ENCODE results near the gene MAB21L2.

MAB21L2 gene

DNA sequence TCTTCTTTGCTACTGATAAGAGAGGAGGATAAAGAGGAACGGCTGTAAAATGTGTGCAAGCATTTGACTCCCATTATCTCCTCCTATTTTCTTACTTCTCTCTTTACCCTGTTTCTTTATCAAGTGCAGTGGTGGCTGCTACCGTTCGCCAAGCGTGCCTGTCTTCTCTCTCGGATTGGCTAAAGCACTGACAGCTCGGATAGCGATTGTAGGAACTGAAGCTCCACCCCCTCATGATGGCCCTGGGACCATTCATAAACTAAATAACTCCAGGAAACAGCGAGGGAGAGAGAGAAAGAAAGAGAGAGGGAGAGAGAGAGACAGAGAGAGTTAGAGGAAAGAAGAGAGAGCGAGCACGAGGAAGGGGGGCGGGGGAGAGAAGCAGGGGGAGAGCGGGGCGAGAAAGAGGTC is 305 bp upstream of the MAB21L2 start:
- no peak overlapping the region for H3K27ac ChIP-seq
- DNase-seq (ENCODE audit: low spot score), result no peak
- TF ChIP-seq, protein P1, sequence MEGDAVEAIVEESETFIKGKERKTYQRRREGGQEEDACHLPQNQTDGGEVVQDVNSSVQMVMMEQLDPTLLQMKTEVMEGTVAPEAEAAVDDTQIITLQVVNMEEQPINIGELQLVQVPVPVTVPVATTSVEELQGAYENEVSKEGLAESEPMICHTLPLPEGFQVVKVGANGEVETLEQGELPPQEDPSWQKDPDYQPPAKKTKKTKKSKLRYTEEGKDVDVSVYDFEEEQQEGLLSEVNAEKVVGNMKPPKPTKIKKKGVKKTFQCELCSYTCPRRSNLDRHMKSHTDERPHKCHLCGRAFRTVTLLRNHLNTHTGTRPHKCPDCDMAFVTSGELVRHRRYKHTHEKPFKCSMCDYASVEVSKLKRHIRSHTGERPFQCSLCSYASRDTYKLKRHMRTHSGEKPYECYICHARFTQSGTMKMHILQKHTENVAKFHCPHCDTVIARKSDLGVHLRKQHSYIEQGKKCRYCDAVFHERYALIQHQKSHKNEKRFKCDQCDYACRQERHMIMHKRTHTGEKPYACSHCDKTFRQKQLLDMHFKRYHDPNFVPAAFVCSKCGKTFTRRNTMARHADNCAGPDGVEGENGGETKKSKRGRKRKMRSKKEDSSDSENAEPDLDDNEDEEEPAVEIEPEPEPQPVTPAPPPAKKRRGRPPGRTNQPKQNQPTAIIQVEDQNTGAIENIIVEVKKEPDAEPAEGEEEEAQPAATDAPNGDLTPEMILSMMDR (IDR thresholded peaks at IDR 0.05), result no peak
- H3K4me3 ChIP-seq, result no peak overlapping the region

DNA sequence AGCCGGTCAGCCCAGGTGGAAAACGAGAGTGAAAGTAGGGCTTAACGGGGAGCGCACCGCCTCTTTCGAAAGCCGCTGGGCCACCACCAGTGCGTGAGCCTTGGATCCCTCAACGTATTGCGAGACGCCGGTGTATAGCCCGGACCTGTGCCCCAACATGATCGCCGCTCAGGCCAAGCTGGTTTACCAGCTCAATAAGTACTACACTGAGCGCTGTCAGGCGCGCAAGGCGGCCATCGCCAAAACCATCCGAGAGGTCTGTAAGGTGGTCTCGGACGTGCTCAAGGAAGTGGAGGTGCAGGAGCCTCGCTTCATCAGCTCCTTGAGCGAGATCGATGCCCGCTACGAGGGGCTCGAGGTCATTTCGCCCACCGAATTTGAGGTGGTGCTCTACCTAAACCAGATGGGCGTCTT is 929 bp downstream of the MAB21L2 start:
- H3K4me3 ChIP-seq, result peak overlapping the region; percentile 66
- H3K27ac ChIP-seq, result peak overlapping the region; percentile 36 to 37
- TF ChIP-seq, protein P1 (IDR thresholded peaks at IDR 0.05), result no peak
- DNase-seq (ENCODE audit: low spot score), result no peak

DNA sequence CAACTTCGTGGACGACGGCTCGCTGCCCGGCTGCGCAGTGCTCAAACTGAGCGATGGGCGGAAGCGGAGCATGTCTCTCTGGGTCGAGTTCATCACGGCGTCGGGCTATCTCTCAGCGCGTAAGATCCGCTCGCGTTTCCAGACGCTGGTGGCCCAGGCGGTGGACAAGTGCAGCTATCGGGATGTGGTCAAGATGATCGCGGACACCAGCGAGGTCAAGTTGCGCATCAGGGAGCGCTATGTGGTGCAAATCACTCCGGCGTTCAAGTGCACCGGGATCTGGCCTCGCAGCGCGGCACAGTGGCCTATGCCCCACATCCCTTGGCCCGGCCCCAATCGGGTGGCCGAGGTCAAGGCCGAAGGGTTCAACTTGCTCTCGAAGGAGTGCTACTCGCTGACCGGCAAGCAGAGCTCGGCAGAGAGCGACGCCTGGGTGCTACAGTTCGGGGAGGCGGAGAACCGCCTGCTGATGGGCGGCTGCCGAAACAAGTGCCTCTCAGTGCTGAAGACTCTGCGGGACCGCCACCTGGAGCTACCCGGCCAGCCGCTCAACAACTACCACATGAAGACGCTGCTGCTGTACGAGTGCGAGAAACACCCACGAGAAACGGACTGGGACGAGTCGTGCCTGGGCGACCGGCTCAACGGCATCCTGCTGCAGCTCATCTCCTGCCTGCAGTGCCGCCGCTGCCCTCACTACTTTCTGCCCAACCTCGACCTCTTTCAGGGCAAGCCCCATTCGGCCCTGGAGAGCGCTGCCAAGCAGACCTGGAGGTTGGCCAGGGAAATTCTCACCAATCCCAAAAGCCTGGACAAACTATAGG is 1.5 kb downstream of the MAB21L2 start:
- Histone ChIP-seq H3K27ac (peak overlapping the region; percentile 36 to 37), H3K4me3 (peak overlapping the region; percentile 66)
- DNase-seq (ENCODE audit: low spot score), result peak; percentile 74
- TF ChIP-seq, protein P1 (IDR thresholded peaks at IDR 0.05), result no peak

DNA sequence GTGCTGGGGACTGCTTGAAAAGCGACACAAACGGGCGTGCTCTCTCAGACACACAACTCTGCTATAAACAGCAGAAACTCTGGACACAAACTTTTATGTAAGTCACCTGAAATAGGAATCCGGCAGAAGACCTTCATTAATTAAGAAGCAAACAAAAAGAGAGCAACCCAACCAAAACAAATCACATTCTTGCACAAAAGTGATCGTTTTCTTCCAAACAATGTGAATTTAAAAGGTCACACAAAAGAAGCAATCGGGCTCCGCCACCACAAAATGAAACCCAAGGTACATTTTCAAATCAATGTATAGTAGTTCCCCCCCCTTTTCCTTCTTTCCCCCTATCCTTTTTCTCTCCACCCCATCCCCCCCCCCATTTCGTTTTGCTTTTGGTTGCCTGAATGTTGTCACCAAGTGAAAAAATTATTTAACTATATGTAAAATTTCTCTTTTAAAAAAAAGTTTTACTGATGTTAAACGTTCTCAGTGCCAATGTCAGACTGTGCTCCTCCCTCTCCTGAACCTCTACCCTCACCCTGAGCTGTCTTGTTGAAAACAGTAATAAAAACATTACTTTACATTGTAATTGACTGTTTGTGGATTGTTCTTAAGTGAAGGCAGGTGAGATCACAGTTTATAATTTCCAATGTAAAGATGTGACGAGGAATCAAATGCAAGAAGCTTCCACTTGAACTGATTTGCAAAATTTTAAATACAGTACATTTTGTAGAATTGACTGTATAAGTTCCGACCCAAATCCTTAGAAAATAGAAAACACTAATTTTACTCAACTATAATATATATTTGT is 2.4 kb downstream of the MAB21L2 start:
- peak overlapping the region; percentile 66 for H3K4me3 ChIP-seq
- TF ChIP-seq, protein P1 (IDR thresholded peaks at IDR 0.05), result no peak
- no peak for DNase-seq (ENCODE audit: low spot score)
- no peak overlapping the region for H3K27ac ChIP-seq

DNA sequence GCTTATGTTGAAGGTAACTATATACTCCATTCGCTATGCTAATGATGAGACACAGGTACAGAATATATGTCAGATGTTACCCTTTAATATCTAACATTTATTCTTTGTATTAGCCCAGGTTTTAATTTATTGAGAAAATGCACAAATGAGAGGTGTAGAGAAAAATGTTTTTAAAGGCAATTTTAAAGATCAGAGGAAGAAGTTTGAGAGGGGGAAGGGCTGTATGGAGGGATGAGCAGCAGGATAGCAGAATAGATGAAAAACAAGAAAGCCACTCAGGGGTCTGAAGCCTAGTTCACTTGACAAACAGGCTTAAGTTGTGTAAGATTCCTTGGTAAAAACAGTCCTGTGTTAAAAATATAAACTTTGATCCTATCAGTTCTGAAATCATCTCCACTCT is 3.7 kb downstream of the MAB21L2 start:
- no peak overlapping the region for H3K27ac ChIP-seq
- TF ChIP-seq, protein P1 (IDR thresholded peaks at IDR 0.05), result no peak
- DNase-seq (ENCODE audit: low spot score), result no peak
- H3K4me3 ChIP-seq, result no peak overlapping the region

- Histone ChIP-seq H3K4me3 (no peak overlapping the region), H3K27ac (no peak overlapping the region)
- TF ChIP-seq, protein P1 (IDR thresholded peaks at IDR 0.05), result no peak
- no peak for DNase-seq (ENCODE audit: low spot score)
These were observed 4.3 kb downstream of the MAB21L2 start for GRCh38 chr4:150586162-150586810.
